Measurements from ENCODE around the gene ACAA1.
A peak's percentile ranks its signal among the peaks of the same experiment; 100 is the strongest.

Gene ACAA1

GRCh38 chr3:38118421-38119247 is 18.3 kb downstream of the ACAA1 start:
- DNase-seq = no peak

GRCh38 chr3:38117748-38118420 is 19.0 kb downstream of the ACAA1 start:
- peak; percentile 47 to 51 (median 49) for DNase-seq

GRCh38 chr3:38117163-38117716 is 19.7 kb downstream of the ACAA1 start:
- DNase-seq = no peak

GRCh38 chr3:38116471-38117162 is 20.3 kb downstream of the ACAA1 start:
- DNase-seq = no peak

- DNase-seq = no peak
These were observed 21.1 kb downstream of the ACAA1 start for GRCh38 chr3:38115645-38116427.

GRCh38 chr3:38114875-38115644 is 21.9 kb downstream of the ACAA1 start:
- DNase-seq = no peak

GRCh38 chr3:38114052-38114874 is 22.7 kb downstream of the ACAA1 start:
- DNase-seq = no peak

GRCh38 chr3:38112378-38112761 is 24.6 kb downstream of the ACAA1 start:
- DNase-seq = no peak

- no peak for DNase-seq
These were observed 25.1 kb downstream of the ACAA1 start for GRCh38 chr3:38111696-38112377.

- no peak for DNase-seq
These were observed 25.7 kb downstream of the ACAA1 start for GRCh38 chr3:38111201-38111600.

GRCh38 chr3:38110314-38111050 is 26.4 kb downstream of the ACAA1 start:
- DNase-seq = no peak

GRCh38 chr3:38109580-38110313 is 27.2 kb downstream of the ACAA1 start:
- DNase-seq = no peak

- DNase-seq = no peak
These were observed 28.0 kb downstream of the ACAA1 start for GRCh38 chr3:38108649-38109579.

- DNase-seq = no peak
These were observed 28.8 kb downstream of the ACAA1 start for GRCh38 chr3:38107911-38108648.

GRCh38 chr3:38105525-38105924 is 31.4 kb downstream of the ACAA1 start:
- no peak for DNase-seq

GRCh38 chr3:38102444-38102814 is 34.5 kb downstream of the ACAA1 start:
- DNase-seq = no peak
